NCI-H526 treated with DMSO at 0.1 percent for 48 hours (cell line): ENCODE results near the gene RBM28.
"Not testable (repeated sequence)": the region's sequence is repeated elsewhere in the genome, so short reads cannot be mapped to it uniquely, and the experiment has no call there.

ENCODE experiments used
- DNase-seq: peaks from one replicate; lab custom pipeline; 2025; lab: John Stamatoyannopoulos, UW

Gene RBM28

GRCh38 chr7:128281605-128282380 is 61.9 kb downstream of the RBM28 start:
- no peak for DNase-seq

GRCh38 chr7:128280451-128280850 is 63.3 kb downstream of the RBM28 start:
- not testable (repeated sequence) for DNase-seq

- DNase-seq: no peak
Observed at GRCh38 chr7:128279124-128279713, 64.5 kb downstream of the RBM28 start.

- no peak for DNase-seq
Observed at GRCh38 chr7:128278366-128278765, 65.3 kb downstream of the RBM28 start.

GRCh38 chr7:128275681-128276080 is 68.0 kb downstream of the RBM28 start:
- no peak for DNase-seq

GRCh38 chr7:128274884-128275603 is 68.7 kb downstream of the RBM28 start:
- no peak for DNase-seq

- no peak for DNase-seq
Observed at GRCh38 chr7:128274246-128274883, 69.3 kb downstream of the RBM28 start.

GRCh38 chr7:128271942-128272481 is 71.7 kb downstream of the RBM28 start:
- no peak for DNase-seq

- no peak for DNase-seq
Observed at GRCh38 chr7:128271471-128271941, 72.2 kb downstream of the RBM28 start.

GRCh38 chr7:128270826-128271272 is 72.9 kb downstream of the RBM28 start:
- no peak for DNase-seq

- no peak for DNase-seq
Observed at GRCh38 chr7:128268233-128268632, 75.5 kb downstream of the RBM28 start.

GRCh38 chr7:128267595-128267924 is 76.1 kb downstream of the RBM28 start:
- DNase-seq: no peak

GRCh38 chr7:128266883-128267594 is 76.7 kb downstream of the RBM28 start:
- no peak for DNase-seq

GRCh38 chr7:128266529-128266882 is 77.2 kb downstream of the RBM28 start:
- DNase-seq: no peak

GRCh38 chr7:128265906-128266300 is 77.8 kb downstream of the RBM28 start:
- DNase-seq: no peak

GRCh38 chr7:128265156-128265905 is 78.4 kb downstream of the RBM28 start:
- no peak for DNase-seq

GRCh38 chr7:128264477-128264876 is 79.2 kb downstream of the RBM28 start:
- DNase-seq: no peak

GRCh38 chr7:128263420-128263819 is 80.3 kb downstream of the RBM28 start:
- DNase-seq: no peak

GRCh38 chr7:128262273-128263028 is 81.3 kb downstream of the RBM28 start:
- DNase-seq: no peak
